Measurements from ENCODE around the gene FAM193B.

Gene FAM193B

DNA sequence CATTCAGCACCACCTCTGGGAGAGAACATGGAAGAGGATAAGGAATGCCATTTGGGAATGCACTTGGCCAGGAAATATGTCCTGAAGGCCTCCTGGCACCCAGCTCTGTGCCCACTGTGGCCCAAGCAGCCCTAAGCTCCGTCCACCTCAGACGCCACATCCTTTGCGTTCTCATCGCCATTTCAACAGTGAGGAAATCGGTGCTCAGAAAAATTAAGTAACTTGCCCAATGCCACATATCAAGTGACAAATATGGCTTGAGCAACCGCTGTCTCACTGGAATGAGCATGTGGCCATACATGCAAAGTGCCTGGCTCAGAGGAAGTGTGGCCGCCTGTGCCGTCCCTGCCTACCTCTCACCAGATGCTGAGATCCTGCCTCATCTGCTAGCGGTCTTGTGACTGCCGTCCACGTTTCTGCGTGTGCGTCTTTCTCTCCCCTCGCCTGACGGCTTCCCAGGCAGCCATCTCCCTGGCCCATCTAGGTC lies 43.8 kb downstream of the FAM193B start:
- Histone ChIP-seq H3K27me3 (ENCODE audit: control insufficient read depth, low read length) (no peaks in the 10 kb centered on the region), H3K36me3 (ENCODE audit: control insufficient read depth, low read length) (peaks cover 93% of the 10 kb centered on the region), H3K4me3 (ENCODE audit: low read length) (peak overlapping the region; percentile 81), H3K4me1 (ENCODE audit: control insufficient read depth, low read length) (peaks cover 65% of the 10 kb centered on the region), H3K79me2 (ENCODE audit: control insufficient read depth, low read length) (peaks cover 59% of the 10 kb centered on the region), H3K9me3 (ENCODE audit: control insufficient read depth, insufficient read depth, low read length) (no peaks in the 10 kb centered on the region), H3F3A (ENCODE audit: control insufficient read depth, insufficient read depth) (peaks cover 18% of the 10 kb centered on the region), H3K27ac (ENCODE audit: low read depth, low read length) (peak overlapping the region; percentile 99), H3K9me2 (replicated peaks; ENCODE audit: control insufficient read depth, low read length) (no peaks in the 10 kb centered on the region), H4K20me1 (ENCODE audit: control insufficient read depth, insufficient read depth, low read depth, low read length) (no peaks in the 10 kb centered on the region), H3K4me2 (ENCODE audit: low read length) (peak overlapping the region; percentile 100)
- TF ChIP-seq, protein P1, sequence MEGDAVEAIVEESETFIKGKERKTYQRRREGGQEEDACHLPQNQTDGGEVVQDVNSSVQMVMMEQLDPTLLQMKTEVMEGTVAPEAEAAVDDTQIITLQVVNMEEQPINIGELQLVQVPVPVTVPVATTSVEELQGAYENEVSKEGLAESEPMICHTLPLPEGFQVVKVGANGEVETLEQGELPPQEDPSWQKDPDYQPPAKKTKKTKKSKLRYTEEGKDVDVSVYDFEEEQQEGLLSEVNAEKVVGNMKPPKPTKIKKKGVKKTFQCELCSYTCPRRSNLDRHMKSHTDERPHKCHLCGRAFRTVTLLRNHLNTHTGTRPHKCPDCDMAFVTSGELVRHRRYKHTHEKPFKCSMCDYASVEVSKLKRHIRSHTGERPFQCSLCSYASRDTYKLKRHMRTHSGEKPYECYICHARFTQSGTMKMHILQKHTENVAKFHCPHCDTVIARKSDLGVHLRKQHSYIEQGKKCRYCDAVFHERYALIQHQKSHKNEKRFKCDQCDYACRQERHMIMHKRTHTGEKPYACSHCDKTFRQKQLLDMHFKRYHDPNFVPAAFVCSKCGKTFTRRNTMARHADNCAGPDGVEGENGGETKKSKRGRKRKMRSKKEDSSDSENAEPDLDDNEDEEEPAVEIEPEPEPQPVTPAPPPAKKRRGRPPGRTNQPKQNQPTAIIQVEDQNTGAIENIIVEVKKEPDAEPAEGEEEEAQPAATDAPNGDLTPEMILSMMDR (IDR thresholded peaks at IDR 0.05; ENCODE audit: low read depth, low read length, poor library complexity, severe bottlenecking), result no peak
- TF ChIP-seq EZH2phosphoT487 (IDR thresholded peaks at IDR 0.05; ENCODE audit: borderline replicate concordance, low read length), result no peak

DNA sequence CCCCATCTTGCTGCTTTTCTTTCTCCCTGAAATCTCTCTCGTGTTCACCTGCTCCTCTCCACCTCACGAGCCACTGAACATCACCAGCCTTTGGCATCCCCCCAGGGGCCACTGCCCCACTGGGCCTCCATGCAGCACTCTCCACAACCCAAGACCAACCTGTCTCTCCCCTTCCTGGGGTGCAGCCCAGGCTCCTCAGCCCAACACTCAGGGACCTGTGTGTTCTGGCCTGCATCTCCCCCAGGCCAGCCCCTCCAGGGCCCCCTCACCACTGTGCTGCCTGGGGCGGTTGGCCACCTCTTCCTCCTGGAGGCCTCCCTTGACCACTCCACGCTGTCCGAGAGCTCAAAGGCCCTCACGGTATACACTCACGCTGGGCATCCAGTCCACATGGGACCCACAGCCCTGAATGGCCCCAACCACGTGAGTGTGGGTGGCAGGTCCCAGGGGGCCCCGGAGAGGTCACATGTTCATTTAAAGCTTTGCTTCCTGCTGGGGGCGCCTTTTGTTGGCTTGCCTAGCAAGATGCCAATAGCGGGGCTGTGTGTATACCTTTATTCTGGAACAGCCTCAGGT lies 44.3 kb downstream of the FAM193B start:
- Histone ChIP-seq H3K36me3 (ENCODE audit: control insufficient read depth, low read length) (peaks cover 93% of the 10 kb centered on the region), H3K9me2 (replicated peaks; ENCODE audit: control insufficient read depth, low read length) (no peaks in the 10 kb centered on the region), H3K27me3 (ENCODE audit: control insufficient read depth, low read length) (no peaks in the 10 kb centered on the region), H3K27ac (ENCODE audit: low read depth, low read length) (peak overlapping the region; percentile 99), H3K79me2 (ENCODE audit: control insufficient read depth, low read length) (peaks cover 54% of the 10 kb centered on the region), H4K20me1 (ENCODE audit: control insufficient read depth, insufficient read depth, low read depth, low read length) (no peaks in the 10 kb centered on the region), H3F3A (ENCODE audit: control insufficient read depth, insufficient read depth) (peaks cover 18% of the 10 kb centered on the region), H3K4me3 (ENCODE audit: low read length) (peak overlapping the region; percentile 81), H3K4me1 (ENCODE audit: control insufficient read depth, low read length) (peaks cover 65% of the 10 kb centered on the region), H3K9me3 (ENCODE audit: control insufficient read depth, insufficient read depth, low read length) (no peaks in the 10 kb centered on the region), H3K4me2 (ENCODE audit: low read length) (peak overlapping the region; percentile 100)
- TF ChIP-seq, protein P1 (IDR thresholded peaks at IDR 0.05; ENCODE audit: low read depth, low read length, poor library complexity, severe bottlenecking), result peak; percentile 69
- no peak for TF ChIP-seq EZH2phosphoT487 (IDR thresholded peaks at IDR 0.05; ENCODE audit: borderline replicate concordance, low read length)

DNA sequence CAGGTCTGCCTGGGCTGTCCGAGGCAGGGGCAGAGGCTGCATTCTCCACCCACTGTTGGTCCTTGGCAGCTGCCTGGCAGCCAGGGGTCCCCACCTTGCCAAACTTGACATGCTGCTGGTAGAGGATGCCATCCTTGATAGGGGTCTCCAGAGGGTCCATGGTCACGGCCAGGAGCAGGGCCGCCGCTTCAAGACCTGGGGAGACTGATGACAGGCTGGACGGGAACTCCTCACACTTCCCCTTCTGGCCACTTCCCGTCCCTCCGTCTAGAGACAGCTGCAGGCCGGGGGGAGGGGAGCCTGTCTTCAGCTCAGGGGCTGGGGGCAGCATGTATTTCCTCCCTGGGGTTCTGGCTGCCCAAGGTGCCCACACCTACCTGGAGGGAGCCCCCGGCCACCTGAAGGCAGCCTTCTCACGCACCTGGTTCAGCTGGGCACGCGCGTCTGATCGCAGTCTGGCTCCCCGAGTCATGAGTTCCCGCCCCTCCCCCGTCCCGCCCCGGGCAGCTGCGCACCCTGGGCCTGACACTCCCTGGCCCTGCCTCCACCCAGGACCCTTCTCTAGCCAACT lies 44.9 kb downstream of the FAM193B start, which contains the start of gene DOK3:
Gene DOK3 (minus strand): TSS at position 446 of the 571 bp plus-strand sequence. CDS start 286 bp downstream, at position 160.
- Histone ChIP-seq H3K27ac (ENCODE audit: low read depth, low read length) (peak within 1 kb of the TSS; percentile 99), H3K4me1 (ENCODE audit: control insufficient read depth, low read length) (peaks cover 65% of the 10 kb centered on the region), H3K4me2 (ENCODE audit: low read length) (peak within 1 kb of the TSS; percentile 100), H4K20me1 (ENCODE audit: control insufficient read depth, insufficient read depth, low read depth, low read length) (no peaks in the 10 kb centered on the region), H3K36me3 (ENCODE audit: control insufficient read depth, low read length) (peaks cover 93% of the 10 kb centered on the region), H3K9me3 (ENCODE audit: control insufficient read depth, insufficient read depth, low read length) (no peaks in the 10 kb centered on the region), H3K9me2 (replicated peaks; ENCODE audit: control insufficient read depth, low read length) (no peaks in the 10 kb centered on the region), H3F3A (ENCODE audit: control insufficient read depth, insufficient read depth) (peaks cover 18% of the 10 kb centered on the region), H3K27me3 (ENCODE audit: control insufficient read depth, low read length) (no peaks in the 10 kb centered on the region), H3K79me2 (ENCODE audit: control insufficient read depth, low read length) (peaks cover 48% of the 10 kb centered on the region), H3K4me3 (ENCODE audit: low read length) (peak within 1 kb of the TSS; percentile 81)
- TF ChIP-seq, protein P1 (IDR thresholded peaks at IDR 0.05; ENCODE audit: low read depth, low read length, poor library complexity, severe bottlenecking), result no peak
- TF ChIP-seq EZH2phosphoT487 (IDR thresholded peaks at IDR 0.05; ENCODE audit: borderline replicate concordance, low read length), result no peak
